Lower leg skin (tissue), 3 donors: ENCODE measurements around the gene TPH2.

Source experiments
- POLR2A ChIP-seq, 2 donors: fragments of 450-650 bp; IDR thresholded peaks; one replicate each; pipeline ENCODE4 v1.6.1; 2016 to 2017; ENCODE audit warnings: antibody characterized with exemption in 2 of 2, mild to moderate bottlenecking in 1 of 2, moderate library complexity in 1 of 2
- TF ChIP-seq, protein P1 (sequence below), 3 donors: fragments of 450-650 bp; IDR thresholded peaks; one replicate each; pipeline ENCODE4 v1.5.1; 2016; ENCODE audit warnings: antibody characterized with exemption in 3 of 3, mild to moderate bottlenecking in 3 of 3, moderate library complexity in 2 of 3

DNA sequence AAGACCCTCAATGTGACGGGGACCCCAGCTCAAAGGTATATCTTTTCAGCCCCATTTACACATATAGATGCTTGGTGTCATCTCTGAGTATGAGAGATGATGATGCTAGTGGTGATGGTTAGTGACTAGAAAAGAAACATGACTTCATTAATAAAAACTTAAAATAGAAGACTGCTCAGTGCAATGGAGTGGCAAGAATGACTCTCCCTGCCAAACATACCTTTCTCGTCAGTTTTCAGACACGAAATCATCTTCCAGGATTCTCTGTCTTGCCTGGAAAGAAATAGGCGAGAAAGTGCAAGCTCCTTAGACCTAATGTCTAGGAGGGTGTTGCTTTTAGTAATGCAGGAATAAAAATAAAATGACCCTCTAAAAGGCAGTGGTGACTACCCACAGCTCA, 71.7 kb downstream of the TPH2 start:
- TF ChIP-seq, protein P1, sequence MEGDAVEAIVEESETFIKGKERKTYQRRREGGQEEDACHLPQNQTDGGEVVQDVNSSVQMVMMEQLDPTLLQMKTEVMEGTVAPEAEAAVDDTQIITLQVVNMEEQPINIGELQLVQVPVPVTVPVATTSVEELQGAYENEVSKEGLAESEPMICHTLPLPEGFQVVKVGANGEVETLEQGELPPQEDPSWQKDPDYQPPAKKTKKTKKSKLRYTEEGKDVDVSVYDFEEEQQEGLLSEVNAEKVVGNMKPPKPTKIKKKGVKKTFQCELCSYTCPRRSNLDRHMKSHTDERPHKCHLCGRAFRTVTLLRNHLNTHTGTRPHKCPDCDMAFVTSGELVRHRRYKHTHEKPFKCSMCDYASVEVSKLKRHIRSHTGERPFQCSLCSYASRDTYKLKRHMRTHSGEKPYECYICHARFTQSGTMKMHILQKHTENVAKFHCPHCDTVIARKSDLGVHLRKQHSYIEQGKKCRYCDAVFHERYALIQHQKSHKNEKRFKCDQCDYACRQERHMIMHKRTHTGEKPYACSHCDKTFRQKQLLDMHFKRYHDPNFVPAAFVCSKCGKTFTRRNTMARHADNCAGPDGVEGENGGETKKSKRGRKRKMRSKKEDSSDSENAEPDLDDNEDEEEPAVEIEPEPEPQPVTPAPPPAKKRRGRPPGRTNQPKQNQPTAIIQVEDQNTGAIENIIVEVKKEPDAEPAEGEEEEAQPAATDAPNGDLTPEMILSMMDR (IDR thresholded peaks at IDR 0.05), result no peak
- no peak for TF ChIP-seq POLR2A (IDR thresholded peaks at IDR 0.05)
